VCaP (cell line): ENCODE results near the gene SLC23A2.
"Not testable (repeated sequence)": the region's sequence is repeated elsewhere in the genome, so short reads cannot be mapped to it uniquely, and the experiment has no call there.

Source experiments
- H3K27ac ChIP-seq: fragments of 450-650 bp; 2 replicates; pipeline ENCODE4 v1.5.1; 2017
- CTCF ChIP-seq: fragments of 450-650 bp; conservative IDR thresholded peaks from 2 replicates; pipeline ENCODE4 v1.5.1; 2017; ENCODE audit warnings: mild to moderate bottlenecking, moderate library complexity

SLC23A2 gene

GRCh38 chr20:5024103-5024502, 22.8 kb upstream of the SLC23A2 start:
- H3K27ac ChIP-seq = 0 out of 2 replicates have a peak overlapping the region, but pooled peaks have one; percentile 43
- no peak for TF ChIP-seq CTCF

- peak overlapping the region; percentile 43; the same call in 1 of the 2 replicates for H3K27ac ChIP-seq
Observed at GRCh38 chr20:5023171-5023570, 21.9 kb upstream of the SLC23A2 start.

- no peak for TF ChIP-seq CTCF
- H3K27ac ChIP-seq = no peak overlapping the region
Observed at GRCh38 chr20:5020760-5021159, 19.4 kb upstream of the SLC23A2 start.

- H3K27ac ChIP-seq = no peak overlapping the region
- TF ChIP-seq CTCF = no peak
Observed at GRCh38 chr20:5013682-5014447, 12.6 kb upstream of the SLC23A2 start.

GRCh38 chr20:5008759-5009158, 7.4 kb upstream of the SLC23A2 start:
- H3K27ac ChIP-seq = no peak overlapping the region
- no peak for TF ChIP-seq CTCF

GRCh38 chr20:5005326-5005725, 4.0 kb upstream of the SLC23A2 start:
- TF ChIP-seq CTCF = no peak

GRCh38 chr20:5004825-5005224, 3.5 kb upstream of the SLC23A2 start:
- H3K27ac ChIP-seq = not testable (repeated sequence)

More at GRCh38 chr20:5005326-5005725, 4.0 kb upstream of the SLC23A2 start:
- no peak overlapping the region for H3K27ac ChIP-seq

- H3K27ac ChIP-seq = no peak overlapping the region
- no peak for TF ChIP-seq CTCF
Observed at GRCh38 chr20:5003626-5004025, 2.3 kb upstream of the SLC23A2 start.

GRCh38 chr20:5002077-5002413, 735 bp upstream of the SLC23A2 start:
- peak overlapping the region; percentile 81 for H3K27ac ChIP-seq
- TF ChIP-seq CTCF = no peak
